H1 (cell line): Measurements from ENCODE around the gene PRRG2. TPM values are rescaled to one million over a fixed set of nuclear protein-coding genes. Genes with fewer than 3 reads are reported as not detected.

Experiments used
- CTCF ChIA-PET: fragments of 300-600 bp; sonication (Branson Sonifier 250); formaldehyde crosslinking; loops from one replicate; lab custom pipeline; 2021; ENCODE audit not compliant: partially characterized antibody; lab: Charles Lee
- POLR2A ChIA-PET: fragments of 300-600 bp; sonication (Branson Sonifier 250); formaldehyde crosslinking; loops from one replicate; lab custom pipeline; 2021; ENCODE audit warnings: inconsistent platforms; ENCODE audit not compliant: partially characterized antibody; lab: Charles Lee
- DNase-seq, 2 experiments: peaks; one replicate each; pipeline versions ENCODE4 v3.0.0 to v3.0.0-alpha.2; 2010 to 2022; ENCODE audit warnings: low spot score in 2 of 2, low read depth in 1 of 2, mixed read lengths in 1 of 2
- FAIRE-seq: peaks from 2 replicates; lab custom pipeline; 2011; peaks lifted over from hg19 to GRCh38; lab: Jason Lieb, UNC
- H2AFZ ChIP-seq: 2 replicates; pipeline ENCODE4 v1.8.1; 2012; ENCODE audit warnings: low read length, inconsistent platforms
- H2AK5ac ChIP-seq: 2 replicates; pipeline ENCODE4 v1.6.1; 2013; ENCODE audit warnings: low read depth, low read length
- H2BK120ac ChIP-seq: replicated peaks from 2 replicates; pipeline ENCODE3; 2013; ENCODE audit warnings: low read depth, low read length, inconsistent platforms
- H2BK12ac ChIP-seq: 2 replicates; pipeline ENCODE4 v1.6.1; 2013; ENCODE audit warnings: low read depth, low read length
- H2BK15ac ChIP-seq: 2 replicates; pipeline ENCODE4 v1.6.1; 2013; ENCODE audit warnings: low read length
- H2BK20ac ChIP-seq: 2 replicates; pipeline ENCODE4 v1.6.1; 2013; ENCODE audit warnings: low read length
- H2BK5ac ChIP-seq: 2 replicates; pipeline ENCODE4 v1.6.1; 2013; ENCODE audit warnings: low read depth, low read length
- H3K14ac ChIP-seq: 2 replicates; pipeline ENCODE4 v1.6.1; 2013; ENCODE audit warnings: inconsistent platforms; ENCODE audit not compliant: insufficient read length
- H3K18ac ChIP-seq: 2 replicates; pipeline ENCODE4 v1.6.1; 2013; ENCODE audit warnings: low read length; ENCODE audit errors: extremely low read depth
- H3K23ac ChIP-seq: 2 replicates; pipeline ENCODE4 v1.6.1; 2013; ENCODE audit warnings: inconsistent platforms; ENCODE audit not compliant: insufficient read length
- H3K23me2 ChIP-seq: 2 replicates; pipeline ENCODE4 v1.6.1; 2013; ENCODE audit warnings: low read depth, low read length
- H3K27ac ChIP-seq: 2 replicates; pipeline ENCODE4 v1.6.1; 2011; ENCODE audit warnings: low read depth, low read length, inconsistent platforms
- H3K27me3 ChIP-seq, 4 experiments: replicated peaks in 1 of 4; 1 replicate in 1 of 4; 2 replicates in 3 of 4; pipeline versions ENCODE4 v1.6.1 to v1.8.1; 2011 to 2013; ENCODE audit warnings: low read length in 3 of 4, mild to moderate bottlenecking in 3 of 4, inconsistent platforms in 2 of 4, mixed read lengths in 2 of 4, moderate library complexity in 1 of 4; ENCODE audit not compliant: control insufficient read depth in 3 of 4, insufficient read depth in 3 of 4; ENCODE audit errors: extremely low read depth in 1 of 4
- H3K36me3 ChIP-seq, 4 experiments: 2 replicates each; pipeline versions ENCODE4 v1.6.1 to v1.8.1; 2011 to 2013; ENCODE audit warnings: mild to moderate bottlenecking in 4 of 4, low read length in 3 of 4, moderate library complexity in 2 of 4, control low read depth in 1 of 4, inconsistent platforms in 1 of 4; ENCODE audit not compliant: insufficient read depth in 4 of 4, control insufficient read depth in 2 of 4
- H3K4ac ChIP-seq: replicated peaks from 2 replicates; pipeline ENCODE3; 2013; ENCODE audit warnings: low read length, low read depth, mixed read lengths, inconsistent platforms; ENCODE audit not compliant: insufficient read length
- H3K4me1 ChIP-seq, 4 experiments: replicated peaks in 1 of 4; 1 replicate in 1 of 4; 2 replicates in 3 of 4; pipeline versions ENCODE4 v1.6.1 to v1.8.1; 2011 to 2013; ENCODE audit warnings: low read length in 3 of 4, inconsistent platforms in 2 of 4, mixed read lengths in 1 of 4; ENCODE audit not compliant: insufficient read depth in 4 of 4, control insufficient read depth in 3 of 4
- H3K4me2 ChIP-seq, 2 experiments: 2 replicates each; pipeline versions ENCODE4 v1.6.1 to v1.8.1; 2011 to 2013; ENCODE audit warnings: low read depth in 2 of 2, low read length in 2 of 2, control low read depth in 1 of 2, inconsistent platforms in 1 of 2, mild to moderate bottlenecking in 1 of 2; ENCODE audit not compliant: insufficient read depth in 1 of 2
- H3K4me3 ChIP-seq, 4 experiments: fragments of 200-600, 300-600 bp in 1 of 4; sonication (generic), shearing (Covaris generic), sonication (Bioruptor Twin) in 1 of 4; 2 replicates each; pipeline versions ENCODE4 v1.5.1 to v1.8.1; 2011 to 2016; ENCODE audit warnings: low read length in 4 of 4, low read depth in 3 of 4, control low read depth in 2 of 4, inconsistent platforms in 2 of 4, mild to moderate bottlenecking in 2 of 4, mixed read lengths in 1 of 4, moderate library complexity in 1 of 4; ENCODE audit not compliant: insufficient read depth in 2 of 4; ENCODE audit errors: extremely low read depth in 1 of 4
- H3K56ac ChIP-seq: replicated peaks from 2 replicates; pipeline ENCODE3; 2013; ENCODE audit warnings: low read depth, mild to moderate bottlenecking, mixed read lengths, low read length, inconsistent platforms; ENCODE audit not compliant: insufficient read length
- H3K79me1 ChIP-seq: 2 replicates; pipeline ENCODE4 v1.6.1; 2013; ENCODE audit warnings: low read depth, low read length, control low read depth
- H3K79me2 ChIP-seq, 2 experiments: 2 replicates each; pipeline versions ENCODE4 v1.6.1 to v1.8.1; 2012 to 2013; ENCODE audit warnings: low read length in 2 of 2, mild to moderate bottlenecking in 2 of 2, inconsistent platforms in 1 of 2; ENCODE audit not compliant: insufficient read depth in 2 of 2, control insufficient read depth in 1 of 2
- H3K9ac ChIP-seq, 4 experiments: replicated peaks in 1 of 4; 1 replicate in 1 of 4; 2 replicates in 3 of 4; pipeline versions ENCODE4 v1.6.1 to v1.8.1; 2011 to 2013; ENCODE audit warnings: low read depth in 3 of 4, low read length in 3 of 4, control low read depth in 2 of 4, mild to moderate bottlenecking in 2 of 4, moderate library complexity in 2 of 4, inconsistent platforms in 1 of 4; ENCODE audit errors: extremely low read depth in 1 of 4
- H3K9me3 ChIP-seq, 2 experiments: 2 replicates each; pipeline versions ENCODE4 v1.6.1 to v1.8.1; 2012 to 2013; ENCODE audit warnings: mild to moderate bottlenecking in 2 of 2, moderate library complexity in 2 of 2, control low read depth in 1 of 2, inconsistent platforms in 1 of 2, low read depth in 1 of 2, low read length in 1 of 2, mixed read lengths in 1 of 2; ENCODE audit not compliant: insufficient read depth in 2 of 2
- H4K20me1 ChIP-seq, 2 experiments: replicated peaks in 1 of 2; 2 replicates each; pipeline versions ENCODE3 to v1.8.1; 2011 to 2013; ENCODE audit warnings: inconsistent platforms in 2 of 2, low read length in 2 of 2, mild to moderate bottlenecking in 1 of 2; ENCODE audit not compliant: insufficient read depth in 2 of 2, control insufficient read depth in 1 of 2
- H4K5ac ChIP-seq: 2 replicates; pipeline ENCODE4 v1.6.1; 2013; ENCODE audit warnings: low read length, low read depth, mixed read lengths, inconsistent platforms; ENCODE audit not compliant: insufficient read length
- H4K8ac ChIP-seq: 2 replicates; pipeline ENCODE4 v1.8.0; 2013; ENCODE audit warnings: mild to moderate bottlenecking, moderate library complexity, low read length, inconsistent platforms; ENCODE audit not compliant: insufficient read depth; ENCODE audit errors: extremely low read depth
- H4K91ac ChIP-seq: replicated peaks from 2 replicates; pipeline ENCODE3; 2013; ENCODE audit warnings: low read length, mixed read lengths, inconsistent platforms; ENCODE audit not compliant: insufficient read length
- CBX5 ChIP-seq: fragments of 300-800, 300-1000 bp; sonication (generic); IDR thresholded peaks from 2 replicates; pipeline ENCODE4 v1.7.1; 2016; ENCODE audit warnings: antibody characterized with exemption, low read length, low read depth
- CHD1 ChIP-seq: IDR thresholded peaks from 2 replicates; pipeline ENCODE4 v1.6.1; 2012; ENCODE audit warnings: low read depth, low read length, improper control_type of control experiment
- CHD2 ChIP-seq: IDR thresholded peaks from 2 replicates; pipeline ENCODE4 v1.6.1; 2012; ENCODE audit warnings: low read length, improper control_type of control experiment
- JUN ChIP-seq: IDR thresholded peaks from 2 replicates; pipeline ENCODE4 v1.6.1; 2011; ENCODE audit warnings: low read depth, mild to moderate bottlenecking, improper control_type of control experiment, low read length
- KDM1A ChIP-seq: fragments of 200-600, 300-600 bp; sonication (generic); IDR thresholded peaks from 2 replicates; pipeline ENCODE4 v1.7.1; 2016; ENCODE audit warnings: mild to moderate bottlenecking, low read length, borderline replicate concordance
- POU5F1 ChIP-seq: IDR thresholded peaks from 2 replicates; pipeline ENCODE4 v1.6.1; 2011; ENCODE audit warnings: low read depth, mild to moderate bottlenecking, low read length, moderate library complexity
- SIX5 ChIP-seq: IDR thresholded peaks from 2 replicates; pipeline ENCODE4 v1.6.1; 2011; ENCODE audit warnings: mild to moderate bottlenecking, low read depth, low read length
- SP4 ChIP-seq: IDR thresholded peaks from 2 replicates; pipeline ENCODE4 v1.6.1; 2012; ENCODE audit warnings: low read length, inconsistent platforms
- SRF ChIP-seq: IDR thresholded peaks from 2 replicates; pipeline ENCODE4 v1.6.1; 2011; ENCODE audit warnings: mild to moderate bottlenecking, low read depth, low read length, moderate library complexity
- TAF1 ChIP-seq: IDR thresholded peaks from 2 replicates; pipeline ENCODE4 v1.6.1; 2011; ENCODE audit warnings: mild to moderate bottlenecking, low read depth, low read length
- TAF7 ChIP-seq: optimal IDR thresholded peaks from 2 replicates; pipeline ENCODE3; 2011; ENCODE audit warnings: low read depth, mild to moderate bottlenecking, inconsistent platforms, low read length, moderate library complexity, borderline replicate concordance
- TCF12 ChIP-seq: IDR thresholded peaks from 2 replicates; pipeline ENCODE4 v1.6.1; 2011; ENCODE audit warnings: low read depth, mild to moderate bottlenecking, low read length
- USF2 ChIP-seq: IDR thresholded peaks from 2 replicates; pipeline ENCODE4 v1.6.1; 2011; ENCODE audit warnings: low read length, improper control_type of control experiment
- YY1 ChIP-seq: IDR thresholded peaks from 2 replicates; pipeline ENCODE4 v1.6.1; 2011; ENCODE audit warnings: low read depth, mild to moderate bottlenecking, low read length
- ZNF274 ChIP-seq: IDR thresholded peaks from 2 replicates; pipeline ENCODE4 v1.7.0; 2012; ENCODE audit warnings: low read length, borderline replicate concordance; ENCODE audit errors: extremely low read depth
- WGBS, 2 experiments: shearing (Covaris generic) in 1 of 2; methylation state at CpG; one replicate each; pipeline versions ENCODE4 v1.1.6 to v1.1.7; 2013 to 2015; ENCODE audit warnings: low lambda C conversion rate in 2 of 2, mixed read lengths in 2 of 2, inconsistent platforms in 1 of 2, low coverage in 1 of 2, missing lambda C conversion rate in 1 of 2; ENCODE audit not compliant: insufficient replicate concordance in 2 of 2, insufficient coverage in 1 of 2, insufficient read length in 1 of 2; ENCODE audit errors: extremely low coverage in 1 of 2, missing lambda C conversion rate in 1 of 2; 5-methylcytosine and 5-hydroxymethylcytosine counted together
- polyA plus RNA-seq, 7 experiments: library from polyadenylated mRNA; depleted of rRNA in 3 of 7; stranded (reverse) in 5 of 7; unstranded in 2 of 7; fragments of >200 nt in 5 of 7; fragments of 200-250 nt in 2 of 7; gene quantifications; 1 replicate in 5 of 7; 2 replicates in 1 of 7; 4 replicates in 1 of 7; pipeline versions ENCODE4 v1.2.1 to v1.2.3, GENCODE V29; 2011 to 2013; ENCODE audit warnings: missing spikeins in 2 of 7, mixed read lengths in 2 of 7
- total RNA-seq: library from RNA; stranded (reverse); fragmentation: NEBNext Ultra II Directional; extraction: Animal tissue kit (Norgen Biotek cat#: 25700); gene quantifications from 2 replicates; pipeline ENCODE4 v1.2.1, GENCODE V29; 2021

PRRG2 gene
- total and polyA plus RNA-seq, 2 of the 8 experiments (the other 6 are each of a cell fraction or from before 2014, with no cell fraction given) = 4.1 to 5.6 TPM

- ChIA-PET POLR2A (interaction anchor here (0.6 to 37.8 kb wide), 4 partner anchors 17 to 98 kb away, joined by 3 to 840 read pairs (median 14); partner anchors contain the start of genes RPL13A, RRAS and SCAF1), CTCF (interaction anchor here (0.6 to 2.6 kb wide), 4 partner anchors 17 to 114 kb away, joined by 3 to 13 read pairs (median 3); no protein-coding TSS in a partner anchor)
- Histone ChIP-seq H3K4me3 (no peak overlapping the region), H2BK12ac (no peak overlapping the region), H3K9ac (no peak overlapping the region), H3K4me1 (peaks cover 0 to 12% (median 5%) of the 10 kb centered on the region in 4 experiments; a peak in 6 of 7 replicates), H2BK20ac (no peak overlapping the region), H3K27me3 (no peaks in the 10 kb centered on the region), H2AFZ (no peak overlapping the region), H3K23me2 (peaks cover 11% of the 10 kb centered on the region), H3K36me3 (no peaks in the 10 kb centered on the region), H2BK5ac (no peak overlapping the region), H2AK5ac (no peak overlapping the region), H4K91ac (no peak overlapping the region), H3K18ac (no peak overlapping the region), H3K56ac (no peak overlapping the region), H3K4ac (no peak overlapping the region), H4K5ac (no peak overlapping the region), H3K23ac (no peak overlapping the region), H3K79me2 (peaks cover 0 to 7% of the 10 kb centered on the region in 2 experiments; a peak in 2 of 4 replicates), H4K8ac (no peak overlapping the region), H3K14ac (no peak overlapping the region), H2BK120ac (no peak overlapping the region), H3K79me1 (no peaks in the 10 kb centered on the region), H2BK15ac (no peak overlapping the region), H3K9me3 (no peaks in the 10 kb centered on the region), H3K4me2 (no peak overlapping the region), H4K20me1 (no peaks in the 10 kb centered on the region), H3K27ac (no peak overlapping the region)
- FAIRE-seq (no peak), DNase-seq (no peak)
- WGBS, 2 experiments = 87% methylated on average over 6 of the region's 8 CpGs; no CpG with 5 or more reads in 1 of the 2 experiments
- no peak for TF ChIP-seq SIX5
- no peak for TF ChIP-seq CBX5
- no peak for TF ChIP-seq POU5F1
- no peak for TF ChIP-seq CHD1
- no peak for TF ChIP-seq KDM1A
- TF ChIP-seq TCF12 = no peak
- TF ChIP-seq TAF7 = no peak
- no peak for TF ChIP-seq TAF1
- no peak for TF ChIP-seq SRF
- no peak for TF ChIP-seq USF2
- no peak for TF ChIP-seq JUN
- TF ChIP-seq SP4 = no peak
- no peak for TF ChIP-seq CHD2
- TF ChIP-seq ZNF274 = no peak
- TF ChIP-seq YY1 = no peak
Observed at GRCh38 chr19:49587227-49587626, 6.1 kb downstream of the PRRG2 start.
